HTR-8/SVneo (cell line): ENCODE measurements around the gene COL6A2.

Source experiments
- DNase-seq: peaks from one replicate; pipeline ENCODE4 v3.0.0; 2011; ENCODE audit warnings: low spot score, mixed read lengths; ENCODE audit not compliant: insufficient read length
- FAIRE-seq: peaks from 2 replicates; lab custom pipeline; 2011; peaks lifted over from hg19 to GRCh38; lab: Jason Lieb, UNC

COL6A2 gene

DNA sequence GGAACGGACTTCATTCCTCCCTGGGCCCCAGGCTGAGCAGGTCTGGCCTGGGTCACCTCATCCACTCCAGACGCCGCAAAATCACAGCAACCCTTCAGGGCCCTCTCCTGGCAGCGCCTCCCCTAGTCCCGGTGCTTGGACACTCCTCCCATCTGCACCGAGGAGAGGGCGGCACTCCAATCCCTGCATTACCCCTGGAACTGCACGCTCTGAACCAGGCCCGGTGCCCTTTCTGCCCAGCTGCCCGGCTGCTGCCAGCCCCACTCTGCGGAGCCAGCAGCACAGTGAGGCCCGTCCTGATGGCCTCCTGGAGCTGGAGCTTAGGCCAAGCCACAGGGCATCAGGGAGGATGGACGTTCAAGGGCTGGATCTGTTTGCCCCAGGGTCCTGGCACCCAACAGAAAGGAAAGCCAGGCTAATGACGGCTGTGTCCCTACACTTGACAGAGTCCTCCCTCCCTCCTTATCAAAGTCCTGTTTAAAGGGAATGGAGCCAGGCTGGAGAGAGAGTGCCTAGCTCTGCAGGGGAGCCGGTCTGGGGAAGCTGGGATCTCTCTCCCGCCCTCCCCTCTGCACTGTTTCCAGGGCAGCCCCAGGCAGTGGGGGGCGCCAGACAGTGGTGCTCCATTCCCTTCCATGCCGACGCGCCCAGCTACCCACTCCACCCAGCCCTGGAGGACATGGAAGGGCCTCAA, 12.7 kb downstream of the COL6A2 start:
- DNase-seq (no peak), FAIRE-seq (no peak)

DNA sequence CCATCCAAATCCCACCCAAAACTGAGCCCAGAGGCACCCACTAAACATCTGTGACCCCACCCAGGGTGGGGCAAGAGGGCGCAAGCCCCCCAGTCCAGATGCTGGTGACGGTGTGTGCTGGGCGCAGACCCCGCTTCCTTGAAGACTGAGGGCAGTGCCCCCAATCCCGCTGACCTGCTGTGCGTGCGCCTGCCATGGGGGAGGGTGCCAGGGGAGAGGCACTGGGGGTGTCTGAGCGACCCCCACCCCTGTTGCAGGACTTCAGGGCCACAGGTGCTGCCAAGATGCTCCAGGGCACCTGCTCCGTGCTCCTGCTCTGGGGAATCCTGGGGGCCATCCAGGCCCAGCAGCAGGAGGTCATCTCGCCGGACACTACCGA, 13.3 kb downstream of the COL6A2 start:
- no peak for FAIRE-seq
- DNase-seq, result no peak

DNA sequence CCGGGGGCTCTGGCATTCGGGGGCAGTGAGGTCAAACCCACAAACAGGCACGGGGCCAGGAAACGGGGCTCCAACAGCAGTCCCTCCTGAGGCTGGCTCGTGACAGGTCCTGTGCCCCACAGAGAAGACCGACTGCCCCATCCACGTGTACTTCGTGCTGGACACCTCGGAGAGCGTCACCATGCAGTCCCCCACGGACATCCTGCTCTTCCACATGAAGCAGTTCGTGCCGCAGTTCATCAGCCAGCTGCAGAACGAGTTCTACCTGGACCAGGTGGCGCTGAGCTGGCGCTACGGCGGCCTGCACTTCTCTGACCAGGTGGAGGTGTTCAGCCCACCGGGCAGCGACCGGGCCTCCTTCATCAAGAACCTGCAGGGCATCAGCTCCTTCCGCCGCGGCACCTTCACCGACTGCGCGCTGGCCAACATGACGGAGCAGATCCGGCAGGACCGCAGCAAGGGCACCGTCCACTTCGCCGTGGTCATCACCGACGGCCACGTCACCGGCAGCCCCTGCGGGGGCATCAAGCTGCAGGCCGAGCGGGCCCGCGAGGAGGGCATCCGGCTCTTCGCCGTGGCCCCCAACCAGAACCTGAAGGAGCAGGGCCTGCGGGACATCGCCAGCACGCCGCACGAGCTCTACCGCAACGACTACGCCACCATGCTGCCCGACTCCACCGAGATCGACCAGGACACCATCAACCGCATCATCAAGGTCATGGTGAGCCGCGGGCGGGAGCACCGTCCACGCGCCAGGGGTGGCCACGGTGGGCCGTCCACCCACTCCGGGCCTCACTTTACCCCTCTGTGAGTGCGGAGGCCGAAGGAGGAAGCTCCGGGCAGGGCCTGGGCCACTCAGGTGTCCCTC, 14.2 kb downstream of the COL6A2 start:
- no peak for FAIRE-seq
- DNase-seq, result no peak

- FAIRE-seq (no peak), DNase-seq (no peak)
Measured at GRCh38 chr21:46112725-46113215, 14.9 kb downstream of the COL6A2 start.

DNA sequence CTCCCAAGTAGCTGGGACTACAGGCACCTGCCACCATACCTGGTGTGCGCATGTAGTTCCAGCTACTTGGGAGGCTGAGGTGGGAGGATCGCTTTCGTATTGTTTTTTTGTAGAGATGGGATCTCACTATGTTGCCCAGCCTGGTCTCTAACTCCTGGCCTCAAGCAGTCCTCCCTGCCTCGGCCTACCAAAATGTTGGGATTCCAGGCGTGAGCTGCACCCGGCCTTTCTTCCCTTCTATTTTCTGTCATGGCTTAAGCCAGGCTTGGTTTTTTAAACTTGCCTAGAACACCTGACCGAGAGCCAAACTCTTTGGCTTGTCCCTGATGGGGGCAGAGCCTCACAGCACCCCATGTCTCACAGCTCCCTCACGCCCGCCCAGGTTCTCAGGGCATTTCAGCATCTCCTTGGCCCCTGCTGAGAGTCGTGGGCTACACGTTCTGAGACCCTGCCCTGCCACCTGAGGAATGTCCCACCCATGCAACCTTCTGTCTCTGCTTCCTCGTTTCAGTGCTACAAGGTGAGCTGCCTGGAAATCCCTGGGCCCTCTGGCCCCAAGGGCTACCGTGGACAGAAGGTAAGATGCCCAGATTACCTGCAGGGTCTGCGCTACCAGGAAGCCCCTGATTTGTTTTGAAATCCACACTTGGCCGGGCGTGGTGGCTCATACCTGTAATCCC, 15.7 kb downstream of the COL6A2 start:
- FAIRE-seq, result no peak

DNA sequence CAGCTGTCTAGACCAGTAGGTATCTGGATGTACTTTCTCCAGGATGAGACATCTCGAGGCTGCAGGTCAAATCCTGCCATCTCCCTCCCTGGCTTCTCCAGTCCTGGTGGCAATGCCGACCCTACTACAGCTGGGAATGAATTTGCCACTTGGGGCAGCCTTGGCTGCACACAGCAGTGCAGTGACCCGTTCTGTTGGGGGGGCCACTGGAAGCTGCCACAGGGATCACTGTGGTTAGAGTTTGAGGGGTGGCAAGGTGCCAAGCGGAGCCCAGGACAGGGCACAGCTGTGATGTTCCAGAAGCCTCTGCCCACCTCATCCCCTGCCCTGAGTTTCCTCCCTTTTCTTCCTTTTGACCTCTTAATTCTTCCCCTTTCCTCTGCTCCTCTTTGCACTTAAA, 17.1 kb downstream of the COL6A2 start:
- FAIRE-seq, result no peak
- DNase-seq, result no peak

More for the DNA sequence above, 15.7 kb downstream of the COL6A2 start:
- DNase-seq, result no peak

- DNase-seq (no peak), FAIRE-seq (no peak)
Measured at GRCh38 chr21:46115441-46116188, 17.7 kb downstream of the COL6A2 start.

GRCh38 chr21:46116189-46116775, 18.4 kb downstream of the COL6A2 start:
- FAIRE-seq (no peak), DNase-seq (no peak)

- no peak for FAIRE-seq
- DNase-seq, result no peak
Measured at GRCh38 chr21:46116776-46117585, 19.1 kb downstream of the COL6A2 start.

DNA sequence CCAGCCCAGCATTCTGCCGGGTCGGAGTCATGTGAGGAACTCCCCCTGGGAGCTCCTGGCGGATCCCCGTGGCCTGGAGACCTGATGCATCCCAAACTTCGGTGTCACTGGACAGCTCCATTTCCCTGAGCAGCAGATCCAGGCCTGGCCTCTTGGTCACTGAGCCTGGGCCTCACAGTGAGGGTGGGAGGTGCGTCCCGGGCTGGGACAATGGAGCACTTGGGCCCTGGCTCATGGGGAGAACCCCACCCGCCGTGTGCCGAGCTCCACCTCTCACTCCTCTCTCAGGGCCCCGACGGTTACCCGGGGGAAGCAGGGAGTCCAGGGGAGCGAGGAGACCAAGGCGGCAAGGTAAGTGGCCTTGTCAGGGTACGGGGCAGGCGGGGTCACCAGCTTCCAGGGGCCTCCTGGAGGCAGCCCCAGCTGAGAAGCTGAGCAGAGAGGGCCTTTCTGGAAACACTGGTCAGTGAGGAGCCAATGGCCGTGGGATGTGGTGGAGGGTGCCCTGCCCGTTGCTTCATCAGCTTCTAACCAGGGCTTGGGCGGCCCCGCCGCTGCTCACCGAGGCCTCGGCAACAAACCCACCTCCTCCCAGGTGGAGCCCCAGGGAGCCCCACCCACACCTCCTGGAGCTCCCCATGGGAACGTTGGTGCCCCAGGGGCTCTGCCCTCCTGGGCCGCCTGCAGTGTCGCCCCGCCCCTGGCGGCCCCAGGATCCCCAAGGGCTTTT, 19.8 kb downstream of the COL6A2 start:
- DNase-seq (no peak), FAIRE-seq (no peak)

- DNase-seq (no peak), FAIRE-seq (no peak)
Measured at GRCh38 chr21:46118316-46119143, 20.6 kb downstream of the COL6A2 start.

GRCh38 chr21:46119144-46119636, 21.3 kb downstream of the COL6A2 start:
- no peak for DNase-seq
- FAIRE-seq, result no peak

- FAIRE-seq (no peak), DNase-seq (no peak)
Measured at GRCh38 chr21:46119637-46120271, 21.8 kb downstream of the COL6A2 start.

DNA sequence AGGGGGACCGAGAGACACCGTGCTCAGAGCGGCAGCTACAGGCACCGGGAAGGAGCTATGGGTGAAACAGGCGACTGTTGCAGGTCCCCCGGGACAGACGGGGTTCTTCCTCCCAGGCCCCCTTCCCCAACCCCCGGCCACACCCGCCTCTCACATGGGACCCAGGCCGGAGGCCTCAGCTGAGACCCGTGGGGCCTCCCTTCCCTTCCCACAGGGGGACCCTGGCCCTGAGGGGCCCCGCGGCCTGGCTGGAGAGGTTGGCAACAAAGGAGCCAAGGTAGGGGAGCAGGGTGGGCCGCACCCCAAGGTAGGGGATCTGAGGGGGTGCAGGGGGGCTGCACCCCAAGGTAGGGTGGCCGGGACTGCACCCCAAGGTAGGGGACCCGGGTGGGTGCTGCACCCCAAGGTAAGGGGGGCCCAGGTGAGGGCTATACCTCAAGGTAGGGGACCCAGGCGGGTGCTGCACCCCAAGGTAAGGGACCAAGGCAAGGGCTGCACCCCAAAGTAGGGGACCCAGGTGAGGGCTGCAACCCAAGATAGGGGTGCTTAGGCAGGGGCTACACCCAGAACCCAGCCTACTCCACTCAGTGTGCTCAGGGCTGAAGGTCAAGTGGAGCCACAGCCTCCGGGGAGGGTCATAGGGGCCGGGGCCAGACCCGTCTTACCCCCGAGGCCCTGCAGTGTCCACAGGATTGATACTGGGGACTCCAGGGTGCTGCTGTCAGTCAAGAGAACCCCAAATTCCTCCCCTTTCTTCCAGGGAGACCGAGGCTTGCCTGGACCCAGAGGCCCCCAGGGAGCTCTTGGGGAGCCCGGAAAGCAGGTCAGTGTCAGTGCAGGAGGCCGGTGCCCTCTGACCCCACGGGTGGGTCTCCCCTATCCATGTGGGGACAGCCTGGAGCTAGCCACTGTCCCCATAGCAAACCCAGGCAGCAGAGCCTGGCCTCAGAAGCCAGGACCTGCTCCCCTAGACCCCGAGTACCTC, 22.7 kb downstream of the COL6A2 start:
- FAIRE-seq (no peak), DNase-seq (no peak)

DNA sequence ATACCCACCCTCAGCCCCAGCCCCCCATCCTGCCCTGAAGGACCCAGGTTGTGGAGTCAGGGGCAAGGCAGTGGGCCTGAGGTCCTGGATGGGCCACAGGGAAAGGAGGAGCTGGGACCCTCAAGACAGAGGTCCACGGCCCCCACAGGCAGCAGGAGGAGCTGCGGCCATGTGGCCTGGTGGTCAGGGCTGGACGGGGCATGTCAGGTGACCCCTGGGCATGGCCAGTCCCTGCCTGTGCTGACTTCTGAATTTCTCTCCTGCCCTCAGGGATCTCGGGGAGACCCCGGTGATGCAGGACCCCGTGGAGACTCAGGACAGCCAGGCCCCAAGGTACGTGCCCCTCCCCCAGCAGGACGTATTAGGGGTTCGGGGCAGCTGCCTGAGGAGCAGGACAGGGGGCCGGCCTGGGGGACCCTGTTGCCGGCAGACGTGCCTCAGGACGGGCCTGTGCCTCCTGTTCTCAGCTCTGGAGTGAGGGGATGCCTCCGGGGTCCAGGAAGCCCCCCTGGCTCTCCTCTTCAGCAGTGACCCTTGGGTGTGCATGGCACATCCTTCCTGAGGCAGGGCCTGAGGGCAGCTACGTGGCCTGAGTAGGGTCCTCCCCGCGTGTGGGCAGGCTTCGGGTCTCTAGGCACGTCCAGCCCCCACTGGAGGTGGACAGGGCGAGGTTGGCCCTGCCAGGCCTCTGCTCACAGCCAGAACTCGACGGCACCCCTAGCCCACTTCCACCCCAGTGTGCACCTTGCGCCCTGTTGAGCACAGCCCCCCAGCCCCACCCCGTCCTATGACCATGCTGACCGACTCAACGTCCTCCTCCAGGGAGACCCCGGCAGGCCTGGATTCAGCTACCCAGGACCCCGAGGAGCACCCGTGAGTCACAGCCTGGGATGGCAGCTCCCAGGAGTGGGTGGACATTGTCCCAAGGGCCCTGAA, 23.6 kb downstream of the COL6A2 start:
- DNase-seq (no peak), FAIRE-seq (no peak)
